GM19023 (cell line): Measurements from ENCODE around the gene ZNF669.
A peak's percentile ranks its signal among the peaks of the same experiment; 100 is the strongest.

Source experiments
- ATAC-seq: cut with Tn5 transposase; IDR thresholded peaks from one replicate; pipeline ENCODE4 v1.9.1; 2021; ENCODE audit warnings: mild to moderate bottlenecking, moderate library complexity; ENCODE audit not compliant: unreplicated experiment

Gene ZNF669

GRCh38 chr1:247077876-247078257, 26.3 kb downstream of the ZNF669 start:
- ATAC-seq = peak; percentile 2

- ATAC-seq = no peak
Observed at GRCh38 chr1:247077213-247077612, 26.9 kb downstream of the ZNF669 start.

- ATAC-seq = no peak
Observed at GRCh38 chr1:247070645-247071044, 33.5 kb downstream of the ZNF669 start.

GRCh38 chr1:247064304-247064703, 39.9 kb downstream of the ZNF669 start:
- ATAC-seq = no peak

GRCh38 chr1:247060771-247061170, 43.4 kb downstream of the ZNF669 start:
- ATAC-seq = no peak

DNA sequence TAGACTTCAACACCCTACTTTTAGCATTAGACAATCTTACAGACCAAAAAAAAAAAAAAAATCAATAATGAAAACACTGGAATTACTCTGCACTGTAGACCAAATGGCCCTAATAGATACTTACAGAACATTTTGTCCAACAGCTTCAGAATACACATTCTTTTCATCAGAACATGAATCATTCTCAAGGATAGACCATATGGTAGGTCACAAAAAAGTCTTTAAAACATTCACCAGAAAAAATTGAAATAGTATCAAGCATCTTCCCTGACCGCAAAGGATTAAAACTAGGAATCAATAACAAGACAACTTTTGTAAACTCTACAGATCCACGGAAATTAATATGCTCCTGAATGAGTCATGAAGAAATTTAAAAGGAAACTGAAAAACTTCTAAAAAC, 48.1 kb downstream of the ZNF669 start:
- no peak for ATAC-seq

- ATAC-seq = no peak
Observed at GRCh38 chr1:247054992-247055415, 49.2 kb downstream of the ZNF669 start.
